ENCODE measurements around the gene ALKBH5. TPM values are rescaled to one million over a fixed set of nuclear protein-coding genes. Genes with fewer than 3 reads are reported as not detected.

Gene ALKBH5
- total and polyA plus RNA-seq, 10 of the 15 experiments (the other 5 are each of a cell fraction or from before 2014, with no cell fraction given): 13.7 to 99.9 (median 52.4) TPM

- no peak for TF ChIP-seq RAD51 (IDR thresholded peaks at IDR 0.05)
- no peak for TF ChIP-seq CEBPZ (IDR thresholded peaks at IDR 0.05; ENCODE audit: low read depth, low read length)
- no peak for TF ChIP-seq BHLHE40 (IDR thresholded peaks at IDR 0.05; ENCODE audit: borderline replicate concordance in 1 of 2, low read depth in 2 of 2, low read length in 1 of 2)
- TF ChIP-seq PRDM15 (CRISPR knock-in tag; IDR thresholded peaks at IDR 0.05): no peak
Observed at GRCh38 chr17:18248811-18249210, 65.2 kb downstream of the ALKBH5 start (continued).

GRCh38 chr17:18250259-18250658 lies 66.6 kb downstream of the ALKBH5 start:
- no peaks in the 10 kb centered on the region for H3K27me3 ChIP-seq (replicated peaks in 1 of 2; ENCODE audit: control insufficient read depth in 2 of 2, insufficient read depth in 2 of 2, low read length in 1 of 2)
- BruUV-seq (replicated peaks): no TSS peak
- FAIRE-seq: no peak
- ATAC-seq: no peak
- intact Hi-C loops (cut with micrococcal nuclease; ENCODE audit: unreplicated experiment): no loop called here
- RAD21 ChIA-PET (ENCODE audit: unreplicated experiment): interaction anchor here (0.6 kb wide), 1 partner anchor 72 kb away, joined by 3 read pairs; no protein-coding TSS in a partner anchor
- H3K79me2 ChIP-seq (ENCODE audit: control insufficient read depth, insufficient read depth, low read length): no peaks in the 10 kb centered on the region
- in situ Hi-C loops (cut with MboI): no loop called here
- H4K20me1 ChIP-seq (ENCODE audit: control insufficient read depth, insufficient read depth): no peaks in the 10 kb centered on the region
- CTCF ChIA-PET: no interaction called here
- H3K4me2 ChIP-seq (ENCODE audit: control insufficient read depth, insufficient read depth): no peak overlapping the region
- no peak for DNase-seq (ENCODE audit: low read depth, low spot score)
- H3K9ac ChIP-seq (ENCODE audit: control insufficient read depth, insufficient read depth, low read length): no peak overlapping the region
- no peak overlapping the region for H3K27ac ChIP-seq (ENCODE audit: control insufficient read depth, insufficient read depth)
- SMC1A ChIA-PET (ENCODE audit: uncharacterized antibody, unreplicated experiment): no interaction called here
- 78% methylated on average over 9 of the region's 9 CpGs for WGBS (ENCODE audit: insufficient coverage, insufficient replicate concordance, low lambda C conversion rate, missing lambda C conversion rate)
- H3K4me3 ChIP-seq: no peak overlapping the region
- no peak overlapping the region for H2AFZ ChIP-seq (ENCODE audit: control insufficient read depth, low read depth, low read length)
- H3K36me3 ChIP-seq (ENCODE audit: control insufficient read depth in 2 of 2, insufficient read depth in 2 of 2, low read length in 1 of 2): peaks cover 7 to 40% of the 10 kb centered on the region in 2 experiments
- POLR2A ChIA-PET: no interaction called here
- no peaks in the 10 kb centered on the region for H3K9me3 ChIP-seq (replicated peaks; ENCODE audit: control insufficient read depth, insufficient read depth, low read length)
- H3K4me1 ChIP-seq (ENCODE audit: control insufficient read depth, insufficient read depth, low read length): no peaks in the 10 kb centered on the region
- TF ChIP-seq MAX (IDR thresholded peaks at IDR 0.05; ENCODE audit: low read depth, low read length) (no peak), WRNIP1 (IDR thresholded peaks at IDR 0.05; ENCODE audit: borderline replicate concordance, low read depth, low read length) (no peak), CHD1 (IDR thresholded peaks at IDR 0.05; ENCODE audit: low read depth, low read length) (no peak), NR2F1 (conservative IDR thresholded peaks at IDR 0.05) (no peak), BHLHE40 (IDR thresholded peaks at IDR 0.05; ENCODE audit: borderline replicate concordance in 1 of 2, low read depth in 2 of 2, low read length in 1 of 2) (no peak), CTCF (IDR thresholded peaks at IDR 0.05 in 2 of 3, conservative IDR thresholded peaks at IDR 0.05 in 1 of 3; ENCODE audit: control insufficient read depth in 2 of 3, extremely low read depth in 1 of 3, insufficient read depth in 1 of 3, low read depth in 3 of 3, low read length in 3 of 3) (no peak), RELB (IDR thresholded peaks at IDR 0.05; ENCODE audit: low read depth) (no peak), MTA2 (IDR thresholded peaks at IDR 0.05; ENCODE audit: low read depth) (no peak)

Data from GM12878 (cell line).